Measurements from ENCODE around the gene TTC39B.

GRCh38 chr9:15298362-15298761 is 8.7 kb downstream of the TTC39B start:
- TF ChIP-seq CTCF (IDR thresholded peaks at IDR 0.05): no peak
- no peak for TF ChIP-seq POLR2A (IDR thresholded peaks at IDR 0.05)

All from heart left ventricle (tissue), 13 donors.